DMS 273 treated with DMSO at 0.1 percent for 48 hours (cell line): ENCODE data around the gene CMPK2.

Source experiments
- DNase-seq: peaks from one replicate; lab custom pipeline; 2025; lab: John Stamatoyannopoulos, UW

The CMPK2 gene

DNA sequence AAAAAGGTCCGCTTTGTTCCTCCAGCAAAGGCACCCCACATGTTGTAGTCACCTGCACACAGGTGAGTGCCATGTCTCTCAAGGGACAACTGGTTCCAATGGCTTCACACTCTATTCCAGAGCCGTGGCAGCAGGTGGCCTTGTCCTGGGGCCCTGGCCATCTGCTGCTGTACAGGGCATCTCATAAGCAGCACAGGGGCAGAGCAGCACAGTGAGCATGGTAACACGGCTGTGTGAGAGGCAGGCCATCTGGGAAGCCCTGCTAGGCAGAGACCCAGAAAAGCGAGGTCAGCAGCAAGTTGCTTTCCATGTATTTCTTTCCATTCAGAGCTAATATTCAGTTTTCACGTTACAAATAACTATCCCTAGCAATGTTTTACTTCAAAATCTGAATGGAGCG, 54.7 kb downstream of the CMPK2 start:
- DNase-seq, result no peak

DNA sequence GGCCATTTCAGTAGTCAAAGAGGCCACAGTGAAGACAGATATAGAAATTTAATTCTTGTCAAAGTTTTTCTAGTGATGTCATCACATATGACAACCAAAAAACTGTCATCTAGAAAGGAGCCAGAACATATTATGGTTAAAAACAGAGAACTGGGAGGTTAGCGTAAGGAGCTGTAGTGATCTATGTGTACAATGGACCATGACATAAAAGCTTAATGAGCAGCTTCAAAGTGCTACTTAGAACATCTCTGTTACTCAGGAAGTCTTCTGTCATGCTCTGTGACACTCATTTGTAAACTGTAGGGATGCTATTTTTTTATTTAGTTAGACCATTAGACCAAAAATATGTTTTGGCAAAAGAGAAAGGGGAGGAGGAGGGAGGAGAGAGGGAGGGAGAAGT, 57.3 kb downstream of the CMPK2 start:
- no peak for DNase-seq

- no peak for DNase-seq
These were observed 59.1 kb downstream of the CMPK2 start for GRCh38 chr2:6806604-6807003.

DNA sequence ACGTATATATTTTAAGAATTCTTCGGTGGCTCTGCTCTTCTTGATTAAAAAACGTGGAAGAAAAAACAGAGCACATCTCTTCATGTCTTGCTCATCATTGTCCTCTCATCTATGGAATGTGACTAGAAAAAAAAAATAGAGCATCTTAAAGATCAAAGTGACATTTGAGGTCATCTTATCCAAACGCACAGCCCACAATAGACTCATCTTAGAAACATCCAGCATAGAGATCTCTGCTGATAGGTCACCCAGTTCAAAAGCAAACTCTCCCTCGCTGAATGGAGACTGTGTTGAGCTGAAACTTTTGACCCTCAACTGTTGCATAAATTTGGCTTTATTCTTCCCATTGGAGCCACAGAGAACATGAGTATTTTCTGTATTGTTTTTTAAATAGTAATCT, 65.2 kb downstream of the CMPK2 start:
- DNase-seq, result no peak
